IMR-90 (cell line): ENCODE results near the gene RAPGEF5. TPM values are rescaled to one million over a fixed set of nuclear protein-coding genes. Genes with fewer than 3 reads are reported as not detected.

ENCODE experiments used
- ATAC-seq: fragments of 200-7000 bp; cut with Tn5 transposase; 2 replicates; pipeline ENCODE4 v1.9.1; 2020; ENCODE audit warnings: low read depth, mild to moderate bottlenecking, moderate library complexity
- BruUV-seq: library from RNA; stranded (reverse); fragments of 400-500 nt; replicated peaks from 2 replicates; lab custom pipeline; 2021; lab: Mats Ljungman, UMichigan
- CTCF ChIA-PET: fragments of 300-600 bp; formaldehyde crosslinking; extraction: SDS; loops from one replicate; lab custom pipeline; 2021; ENCODE audit warnings: antibody characterized with exemption; lab: Yijun Ruan, JAX
- POLR2A ChIA-PET: fragments of 300-600 bp; sonication (Branson Sonifier 250); formaldehyde crosslinking; loops from one replicate; lab custom pipeline; 2022; ENCODE audit warnings: antibody characterized with exemption; ENCODE audit not compliant: unreplicated experiment; lab: Charles Lee
- DNase-seq: peaks from one replicate; pipeline ENCODE4 v3.0.0; 2013
- H2AFZ ChIP-seq: replicated peaks from 2 replicates; pipeline ENCODE3; 2013; ENCODE audit warnings: low read length, mild to moderate bottlenecking; ENCODE audit not compliant: poor library complexity
- H2AK5ac ChIP-seq: 2 replicates; pipeline ENCODE4 v1.6.1; 2013; ENCODE audit warnings: low read depth, low read length, inconsistent platforms
- H2AK9ac ChIP-seq: replicated peaks from 2 replicates; pipeline ENCODE3; 2013; ENCODE audit warnings: mild to moderate bottlenecking, low read depth, low read length, moderate library complexity; ENCODE audit not compliant: poor library complexity
- H2BK120ac ChIP-seq: 2 replicates; pipeline ENCODE4 v1.6.1; 2013; ENCODE audit warnings: low read depth, low read length, inconsistent platforms
- H2BK15ac ChIP-seq: 3 replicates; pipeline ENCODE4 v1.6.1; 2013; ENCODE audit warnings: low read depth, low read length, inconsistent platforms
- H2BK20ac ChIP-seq: 2 replicates; pipeline ENCODE4 v1.6.1; 2013; ENCODE audit warnings: low read depth, mild to moderate bottlenecking, inconsistent platforms, low read length, moderate library complexity
- H2BK5ac ChIP-seq: 2 replicates; pipeline ENCODE4 v1.6.1; 2013; ENCODE audit warnings: mild to moderate bottlenecking, low read depth, low read length, inconsistent platforms; ENCODE audit not compliant: poor library complexity, severe bottlenecking
- H3K14ac ChIP-seq: replicated peaks from 2 replicates; pipeline ENCODE4 v1.6.1; 2013; ENCODE audit warnings: low read depth, low read length, inconsistent platforms
- H3K18ac ChIP-seq: 2 replicates; pipeline ENCODE4 v1.6.1; 2013; ENCODE audit warnings: low read depth, low read length, control low read depth
- H3K23ac ChIP-seq: 2 replicates; pipeline ENCODE4 v1.6.1; 2013; ENCODE audit warnings: low read depth, low read length, inconsistent platforms
- H3K27ac ChIP-seq: 2 replicates; pipeline ENCODE4 v1.5.1; 2013; ENCODE audit warnings: mild to moderate bottlenecking, control low read depth, low read length; ENCODE audit not compliant: insufficient read depth
- H3K27me3 ChIP-seq: 2 replicates; pipeline ENCODE4 v1.6.1; 2013; ENCODE audit warnings: low read length; ENCODE audit not compliant: control insufficient read depth, insufficient read depth
- H3K36me3 ChIP-seq: 2 replicates; pipeline ENCODE4 v1.6.1; 2013; ENCODE audit warnings: low read length, mixed read lengths; ENCODE audit not compliant: control insufficient read depth, insufficient read depth
- H3K4ac ChIP-seq: 2 replicates; pipeline ENCODE4 v1.6.1; 2013; ENCODE audit warnings: low read depth, low read length, inconsistent platforms
- H3K4me1 ChIP-seq: 2 replicates; pipeline ENCODE4 v1.6.1; 2013; ENCODE audit warnings: low read length, mixed read lengths; ENCODE audit not compliant: control insufficient read depth, insufficient read depth
- H3K4me2 ChIP-seq: 2 replicates; pipeline ENCODE4 v1.6.1; 2013; ENCODE audit warnings: low read depth, mild to moderate bottlenecking, control low read depth, low read length, moderate library complexity
- H3K4me3 ChIP-seq: 2 replicates; pipeline ENCODE4 v1.5.1; 2013; ENCODE audit warnings: low read depth, mild to moderate bottlenecking, control low read depth, low read length, moderate library complexity; ENCODE audit not compliant: insufficient read depth
- H3K56ac ChIP-seq: 2 replicates; pipeline ENCODE4 v1.6.1; 2013; ENCODE audit warnings: low read length, inconsistent platforms; ENCODE audit not compliant: insufficient read depth; ENCODE audit errors: extremely low read depth
- H3K79me1 ChIP-seq, 2 experiments: 2 replicates each; pipeline ENCODE4 v1.6.1; 2013; ENCODE audit warnings: low read length in 2 of 2, inconsistent platforms in 1 of 2, low read depth in 1 of 2
- H3K9ac ChIP-seq: 2 replicates; pipeline ENCODE4 v1.6.1; 2013; ENCODE audit warnings: low read depth, low read length, control low read depth
- H3K9me1 ChIP-seq: 2 replicates; pipeline ENCODE4 v1.6.1; 2013; ENCODE audit warnings: low read length, inconsistent platforms; ENCODE audit not compliant: insufficient read depth
- H3K9me3 ChIP-seq: 2 replicates; pipeline ENCODE4 v1.6.1; 2013; ENCODE audit warnings: low read length; ENCODE audit not compliant: control insufficient read depth, insufficient read depth
- H4K20me1 ChIP-seq: 2 replicates; pipeline ENCODE4 v1.6.1; 2013; ENCODE audit warnings: low read length, inconsistent platforms; ENCODE audit not compliant: insufficient read depth
- H4K5ac ChIP-seq: 2 replicates; pipeline ENCODE4 v1.6.1; 2013; ENCODE audit warnings: mild to moderate bottlenecking, low read depth, low read length, control low read depth
- H4K8ac ChIP-seq, 2 experiments: 2 replicates each; pipeline ENCODE4 v1.6.1; 2013; ENCODE audit warnings: low read depth in 2 of 2, low read length in 2 of 2, control low read depth in 1 of 2, inconsistent platforms in 1 of 2
- H4K91ac ChIP-seq: 2 replicates; pipeline ENCODE4 v1.6.1; 2013; ENCODE audit warnings: low read depth, low read length, inconsistent platforms; ENCODE audit not compliant: insufficient read depth
- BHLHE40 ChIP-seq: fragments of 150-350 bp; IDR thresholded peaks from 2 replicates; pipeline ENCODE4 v1.6.1; 2016; ENCODE audit warnings: mild to moderate bottlenecking, low read depth, low read length
- CEBPB ChIP-seq: IDR thresholded peaks from 2 replicates; pipeline ENCODE4 v1.6.1; 2012; ENCODE audit warnings: low read depth, low read length, improper control_type of control experiment
- CHD1 ChIP-seq: IDR thresholded peaks from 2 replicates; pipeline ENCODE4 v1.6.1; 2012; ENCODE audit warnings: low read depth, low read length, improper control_type of control experiment
- CTCF ChIP-seq: conservative IDR thresholded peaks from 2 replicates; pipeline ENCODE4 v1.5.1; 2012; ENCODE audit warnings: mild to moderate bottlenecking, low read depth, low read length, improper control_type of control experiment
- ELK1 ChIP-seq: fragments of 150-350 bp; IDR thresholded peaks from 2 replicates; pipeline ENCODE4 v1.6.1; 2016; ENCODE audit warnings: low read depth, mild to moderate bottlenecking, low read length, moderate library complexity, borderline replicate concordance
- FOS ChIP-seq: fragments of 150-350 bp; IDR thresholded peaks from 2 replicates; pipeline ENCODE4 v1.6.1; 2016; ENCODE audit warnings: low read depth, low read length
- MAFK ChIP-seq: IDR thresholded peaks from 2 replicates; pipeline ENCODE4 v1.6.1; 2012; ENCODE audit warnings: low read depth, low read length, improper control_type of control experiment
- MAZ ChIP-seq: IDR thresholded peaks from 2 replicates; pipeline ENCODE4 v1.6.1; 2012; ENCODE audit warnings: low read depth, mild to moderate bottlenecking, low read length, improper control_type of control experiment, moderate library complexity, borderline replicate concordance
- MXI1 ChIP-seq: IDR thresholded peaks from 2 replicates; pipeline ENCODE4 v1.6.1; 2012; ENCODE audit warnings: low read depth, mild to moderate bottlenecking, low read length, moderate library complexity, borderline replicate concordance
- POLR2A ChIP-seq: IDR thresholded peaks from 2 replicates; pipeline ENCODE4 v1.6.1; 2012; ENCODE audit warnings: mild to moderate bottlenecking, low read depth, low read length
- RAD21 ChIP-seq: IDR thresholded peaks from 2 replicates; pipeline ENCODE4 v1.6.1; 2012; ENCODE audit warnings: low read length, improper control_type of control experiment
- RCOR1 ChIP-seq: IDR thresholded peaks from 2 replicates; pipeline ENCODE4 v1.6.1; 2012; ENCODE audit warnings: mild to moderate bottlenecking, low read length, improper control_type of control experiment; ENCODE audit not compliant: insufficient replicate concordance
- RFX5 ChIP-seq: IDR thresholded peaks from 2 replicates; pipeline ENCODE4 v1.8.0; 2012; ENCODE audit warnings: low read depth, mild to moderate bottlenecking, low read length, moderate library complexity
- SMC3 ChIP-seq: fragments of 150-350 bp; IDR thresholded peaks from 2 replicates; pipeline ENCODE4 v1.6.1; 2016; ENCODE audit warnings: low read depth, mild to moderate bottlenecking, antibody characterized with exemption, low read length, moderate library complexity
- WGBS, 2 experiments: methylation state at CpG; one replicate each; pipeline versions ENCODE4 v1.1.5 to v1.1.7; 2013; ENCODE audit warnings: missing lambda C conversion rate in 2 of 2; ENCODE audit not compliant: insufficient read length in 1 of 2; ENCODE audit errors: extremely low coverage in 2 of 2; 5-methylcytosine and 5-hydroxymethylcytosine counted together
- dilution Hi-C: fragments of 300-500 bp; cut with HindIII; formaldehyde crosslinking; loops from one replicate; pipeline ENCODE4 v1.14.3; 2018; ENCODE audit warnings: low sequenced_read_pairs; ENCODE audit not compliant: unreplicated experiment
- in situ Hi-C: fragments of 300-500 bp; cut with MboI; formaldehyde crosslinking; loops from 3 replicates; pipeline ENCODE4 v1.14.3; 2019; ENCODE audit warnings: low sequenced_read_pairs, inconsistent platforms, mixed read lengths
- intact Hi-C: fragments of 100-400 bp; cut with micrococcal nuclease; formaldehyde crosslinking; loops from 2 replicates; pipeline ENCODE4 v1.10.0; 2022
- polyA plus RNA-seq, 3 experiments: library from polyadenylated mRNA; depleted of rRNA; stranded (reverse); fragments of >200 nt; gene quantifications; 2 replicates each; pipeline ENCODE4 v1.2.3, GENCODE V29; 2012; ENCODE audit warnings: low replicate concordance in 1 of 3
- total RNA-seq: library from RNA; depleted of rRNA; stranded (reverse); fragments of >200 nt; gene quantifications from 2 replicates; pipeline ENCODE4 v1.2.3, GENCODE V29; 2012
- TF ChIP-seq, protein P1 (sequence below): fragments of 150-350 bp; IDR thresholded peaks from 2 replicates; pipeline ENCODE4 v1.6.1; 2017; ENCODE audit warnings: mild to moderate bottlenecking, antibody characterized with exemption, low read length, low read depth

Gene RAPGEF5
- total and polyA plus RNA-seq, 2 of the 4 experiments (the other 2 are of a cell fraction) = 0.05 to 0.18 TPM

- Histone ChIP-seq H3K79me1 (no peaks in the 10 kb centered on the region), H3K18ac (no peak overlapping the region), H3K4me3 (peak overlapping the region; percentile 46), H3K9me1 (no peaks in the 10 kb centered on the region), H2BK120ac (no peak overlapping the region), H4K91ac (no peak overlapping the region), H4K8ac (no peak overlapping the region), H3K14ac (no peak overlapping the region), H3K27ac (no peak overlapping the region), H2BK20ac (no peak overlapping the region), H3K9me3 (no peaks in the 10 kb centered on the region), H3K4ac (no peak overlapping the region), H2AK9ac (no peak overlapping the region), H3K4me1 (no peaks in the 10 kb centered on the region), H4K20me1 (no peaks in the 10 kb centered on the region), H4K5ac (no peak overlapping the region), H2BK15ac (no peak overlapping the region), H3K9ac (no peak overlapping the region), H2BK5ac (no peak overlapping the region), H3K36me3 (no peaks in the 10 kb centered on the region), H3K56ac (no peak overlapping the region), H3K23ac (no peak overlapping the region), H3K27me3 (no peaks in the 10 kb centered on the region), H3K4me2 (peak overlapping the region; percentile 90), H2AK5ac (no peak overlapping the region), H2AFZ (peak overlapping the region; percentile 73)
- no TSS peak for BruUV-seq
- intact Hi-C loops (no loop called here), dilution Hi-C loops (no loop called here), in situ Hi-C loops (no loop called here)
- ChIA-PET CTCF (no interaction called here), POLR2A (no interaction called here)
- no peak for DNase-seq
- no peak for ATAC-seq
- WGBS, 2 experiments = no CpG with 5 or more reads among the region's 10 CpGs
- TF ChIP-seq MXI1 (no peak), FOS (no peak), MAZ (no peak), POLR2A (no peak), RFX5 (no peak), SMC3 (no peak), MAFK (no peak), RCOR1 (no peak), RAD21 (no peak), BHLHE40 (no peak), CHD1 (no peak), CEBPB (no peak), ELK1 (no peak), CTCF (no peak)
- TF ChIP-seq, protein P1, sequence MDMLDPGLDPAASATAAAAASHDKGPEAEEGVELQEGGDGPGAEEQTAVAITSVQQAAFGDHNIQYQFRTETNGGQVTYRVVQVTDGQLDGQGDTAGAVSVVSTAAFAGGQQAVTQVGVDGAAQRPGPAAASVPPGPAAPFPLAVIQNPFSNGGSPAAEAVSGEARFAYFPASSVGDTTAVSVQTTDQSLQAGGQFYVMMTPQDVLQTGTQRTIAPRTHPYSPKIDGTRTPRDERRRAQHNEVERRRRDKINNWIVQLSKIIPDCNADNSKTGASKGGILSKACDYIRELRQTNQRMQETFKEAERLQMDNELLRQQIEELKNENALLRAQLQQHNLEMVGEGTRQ = no peak
Measured at GRCh38 chr7:22146961-22147512, 209.9 kb downstream of the RAPGEF5 start.
